Thymus (tissue), 11 donors: ENCODE results near the gene USP47. TPM values are rescaled to one million over a fixed set of nuclear protein-coding genes. Genes with fewer than 3 reads are reported as not detected.

Experiments
- DNase-seq, 9 donors: peaks; one replicate each; pipeline ENCODE4 v3.0.0-alpha.2; 2013; ENCODE audit warnings: low spot score in 9 of 9, low read depth in 6 of 9, missing footprints in 1 of 9
- H3K27ac ChIP-seq, 2 donors: one replicate each; pipeline ENCODE4 v1.5.1; 2013; ENCODE audit warnings: control low read depth in 1 of 2, low read depth in 1 of 2, low read length in 1 of 2, mild to moderate bottlenecking in 1 of 2, moderate library complexity in 1 of 2
- H3K27me3 ChIP-seq, 2 donors: one replicate each; pipeline ENCODE4 v1.5.1; 2013; ENCODE audit warnings: low read length in 1 of 2; ENCODE audit not compliant: control insufficient read depth in 2 of 2, insufficient read depth in 1 of 2
- H3K36me3 ChIP-seq, 2 donors: one replicate each; pipeline ENCODE4 v1.5.1; 2013; ENCODE audit warnings: low read length in 1 of 2, mild to moderate bottlenecking in 1 of 2, moderate library complexity in 1 of 2; ENCODE audit not compliant: control insufficient read depth in 2 of 2, insufficient read depth in 2 of 2
- H3K4me1 ChIP-seq, 2 donors: one replicate each; pipeline ENCODE4 v1.5.1; 2013; ENCODE audit warnings: low read length in 2 of 2; ENCODE audit not compliant: control insufficient read depth in 2 of 2, insufficient read depth in 2 of 2
- H3K4me3 ChIP-seq, 2 donors: one replicate each; pipeline ENCODE4 v1.5.1; 2013; ENCODE audit warnings: low read length in 2 of 2, control low read depth in 1 of 2, mild to moderate bottlenecking in 1 of 2
- H3K9me3 ChIP-seq, 2 donors: one replicate each; pipeline ENCODE4 v1.5.1; 2013; ENCODE audit warnings: low read length in 1 of 2, mild to moderate bottlenecking in 1 of 2; ENCODE audit not compliant: control insufficient read depth in 2 of 2, insufficient read depth in 1 of 2
- WGBS: extraction: QIAGEN DNeasy Blood & Tissue Kit; methylation state at CpG from one replicate; pipeline ENCODE4 v1.1.7; 2013; 5-methylcytosine and 5-hydroxymethylcytosine counted together
- polyA plus RNA-seq: library from polyadenylated mRNA; stranded (reverse); fragments of 200-250 nt; gene quantifications from one replicate; pipeline ENCODE4 v1.2.3, GENCODE V29; 2013
- total RNA-seq: library from RNA; stranded (reverse); fragments of 120-200 nt; gene quantifications from one replicate; pipeline ENCODE4 v1.2.4, GENCODE V29; 2013
- donor health status: healthy.

USP47 gene
- total and polyA plus RNA-seq, 2 donors, result 40.3 to 56.5 TPM

- Histone ChIP-seq H3K27me3 (no peaks in the 10 kb centered on the region), H3K4me3 (no peak overlapping the region), H3K4me1 (peaks cover 0 to 5% of the 10 kb centered on the region in 2 donors), H3K9me3 (peaks cover 0 to 6% of the 10 kb centered on the region in 2 donors), H3K36me3 (peaks cover under 1 to 9% of the 10 kb centered on the region in 2 donors), H3K27ac (no peak overlapping the region)
- DNase-seq, result no peak
- 90% methylated on average over 7 of the region's 7 CpGs for WGBS
Observed at GRCh38 chr11:11963067-11963466, 121.3 kb downstream of the USP47 start.

- no peak overlapping the region for H3K27ac ChIP-seq
- 83% methylated on average over 15 of the region's 15 CpGs for WGBS
- H3K36me3 ChIP-seq, result peaks cover 0 to 3% of the 10 kb centered on the region in 2 donors
- H3K27me3 ChIP-seq, result no peaks in the 10 kb centered on the region
- peaks cover 0 to 5% of the 10 kb centered on the region in 2 donors for H3K4me1 ChIP-seq
- H3K9me3 ChIP-seq, result peaks cover 0 to 6% of the 10 kb centered on the region in 2 donors
- no peak for DNase-seq
- no peak overlapping the region for H3K4me3 ChIP-seq
Observed at GRCh38 chr11:11963842-11964773, 122.3 kb downstream of the USP47 start.

- 98% methylated on average over 5 of the region's 5 CpGs for WGBS
- peaks cover 0 to 5% of the 10 kb centered on the region in 2 donors for H3K4me1 ChIP-seq
- no peaks in the 10 kb centered on the region for H3K27me3 ChIP-seq
Observed at GRCh38 chr11:11964774-11965150, 123.0 kb downstream of the USP47 start.

GRCh38 chr11:11965192-11965591 lies 123.4 kb downstream of the USP47 start:
- WGBS, result 96% methylated on average over 3 of the region's 3 CpGs
- H3K4me1 ChIP-seq, result peaks cover 0 to 4% of the 10 kb centered on the region in 2 donors
- DNase-seq, result no peak
- H3K36me3 ChIP-seq, result no peaks in the 10 kb centered on the region
- H3K4me3 ChIP-seq, result no peak overlapping the region
- no peak overlapping the region for H3K27ac ChIP-seq
- no peaks in the 10 kb centered on the region for H3K27me3 ChIP-seq
- peaks cover 0 to 6% of the 10 kb centered on the region in 2 donors for H3K9me3 ChIP-seq

More at GRCh38 chr11:11964774-11965150, 123.0 kb downstream of the USP47 start:
- Histone ChIP-seq H3K9me3 (peaks cover 0 to 6% of the 10 kb centered on the region in 2 donors), H3K36me3 (peaks cover 0 to under 1% of the 10 kb centered on the region in 2 donors), H3K27ac (no peak overlapping the region), H3K4me3 (no peak overlapping the region)
- DNase-seq, result no peak

- Histone ChIP-seq H3K27me3 (no peaks in the 10 kb centered on the region), H3K27ac (no peak overlapping the region), H3K36me3 (no peaks in the 10 kb centered on the region), H3K4me3 (no peak overlapping the region), H3K4me1 (no peaks in the 10 kb centered on the region), H3K9me3 (peaks cover 0 to 6% of the 10 kb centered on the region in 2 donors)
- DNase-seq, result no peak
- WGBS, result 94% methylated on average over 10 of the region's 10 CpGs
Observed at GRCh38 chr11:11965656-11966353, 124.0 kb downstream of the USP47 start.

- 96% methylated on average over 7 of the region's 7 CpGs for WGBS
- no peak for DNase-seq
- Histone ChIP-seq H3K36me3 (no peaks in the 10 kb centered on the region), H3K4me3 (no peak overlapping the region), H3K4me1 (no peaks in the 10 kb centered on the region), H3K27ac (no peak overlapping the region), H3K9me3 (peaks cover 0 to 5% of the 10 kb centered on the region in 2 donors), H3K27me3 (no peaks in the 10 kb centered on the region)
Observed at GRCh38 chr11:11966354-11966741, 124.6 kb downstream of the USP47 start.

GRCh38 chr11:11966826-11967668 lies 125.3 kb downstream of the USP47 start:
- WGBS, result 80% methylated on average over 15 of the region's 15 CpGs
- H3K27me3 ChIP-seq, result no peaks in the 10 kb centered on the region
- peak; percentile 6 to 77 (median 53) for DNase-seq

GRCh38 chr11:11967669-11968510 lies 126.1 kb downstream of the USP47 start:
- H3K27ac ChIP-seq, result no peak overlapping the region
- no peaks in the 10 kb centered on the region for H3K4me1 ChIP-seq
- WGBS, result 95% methylated on average over 11 of the region's 11 CpGs
- no peaks in the 10 kb centered on the region for H3K36me3 ChIP-seq
- no peaks in the 10 kb centered on the region for H3K9me3 ChIP-seq
- H3K4me3 ChIP-seq, result no peak overlapping the region
- no peaks in the 10 kb centered on the region for H3K27me3 ChIP-seq
- DNase-seq, result no peak

More at GRCh38 chr11:11966826-11967668, 125.3 kb downstream of the USP47 start:
- Histone ChIP-seq H3K36me3 (no peaks in the 10 kb centered on the region), H3K4me3 (no peak overlapping the region), H3K4me1 (no peaks in the 10 kb centered on the region), H3K9me3 (no peaks in the 10 kb centered on the region), H3K27ac (no peak overlapping the region)
